GM21526 (cell line): ENCODE measurements around the gene ABHD5.
"Not testable (repeated sequence)": the region's sequence is repeated elsewhere in the genome, so short reads cannot be mapped to it uniquely, and the experiment has no call there.

Experiments
- ATAC-seq: cut with Tn5 transposase; IDR thresholded peaks from one replicate; pipeline ENCODE4 v1.9.1; 2021; ENCODE audit warnings: moderate library complexity; ENCODE audit not compliant: unreplicated experiment, low FRiP score

ABHD5 gene

DNA sequence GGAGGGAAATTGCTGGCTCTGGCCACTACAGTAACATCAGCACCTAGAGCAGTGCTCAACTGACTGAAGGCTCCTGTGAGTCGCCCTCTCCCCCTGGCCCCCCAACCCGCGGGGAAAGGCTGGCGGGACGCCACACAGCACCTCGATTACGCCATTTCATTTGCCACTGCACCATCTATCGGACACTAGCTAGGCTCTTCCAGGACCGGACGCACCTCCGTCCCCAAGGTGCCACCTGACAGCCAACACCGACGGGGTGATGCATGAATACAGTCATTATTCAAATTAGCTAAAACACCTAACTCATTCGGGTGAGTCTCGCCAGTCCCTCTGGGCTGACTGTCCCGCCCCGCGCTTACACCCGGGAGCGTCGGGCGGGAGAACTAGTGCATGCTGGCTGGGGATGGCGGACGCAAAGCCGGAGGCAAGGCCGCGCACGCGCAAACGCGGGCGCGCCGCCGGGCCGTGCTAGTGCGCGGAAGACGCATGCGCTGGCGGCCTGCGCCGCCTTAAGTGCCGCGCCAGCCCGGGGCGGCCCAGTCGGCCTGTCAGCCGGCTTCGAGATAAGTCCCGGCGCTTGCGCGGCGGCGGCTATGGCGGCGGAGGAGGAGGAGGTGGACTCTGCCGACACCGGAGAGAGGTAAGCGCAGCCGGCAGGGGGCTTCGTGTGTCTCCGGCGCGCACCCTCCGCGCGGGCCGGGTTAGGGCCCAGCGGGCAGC lies at the start of gene ABHD5:
TSS of gene ABHD5 (plus strand) at position 539 of the 720 bp plus-strand sequence. CDS start at position 594, 55 bp downstream.
- ATAC-seq: peak; percentile 85

- no peak for ATAC-seq
Measured at GRCh38 chr3:43641306-43642114, 49.2 kb upstream of the ABHD5 start.

DNA sequence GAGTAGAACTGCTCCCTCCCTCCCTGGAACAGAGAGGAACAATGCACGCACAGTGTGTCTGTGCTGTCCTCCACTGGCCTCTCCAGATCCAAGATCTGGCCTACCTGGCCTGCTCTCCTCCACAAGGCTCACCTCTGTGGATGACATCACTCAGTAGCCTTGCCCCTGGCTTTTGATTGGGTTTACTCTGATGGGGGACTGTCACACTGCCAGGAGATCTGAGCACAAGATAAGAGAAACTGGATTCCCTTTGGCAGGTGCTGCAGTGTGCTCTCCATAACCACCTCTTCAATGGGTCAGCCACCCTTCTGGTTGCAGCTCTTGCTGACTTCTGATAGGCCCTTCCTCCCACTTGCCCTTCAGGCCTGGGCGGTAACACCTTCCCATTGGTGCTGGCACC lies 46.3 kb upstream of the ABHD5 start:
- no peak for ATAC-seq

DNA sequence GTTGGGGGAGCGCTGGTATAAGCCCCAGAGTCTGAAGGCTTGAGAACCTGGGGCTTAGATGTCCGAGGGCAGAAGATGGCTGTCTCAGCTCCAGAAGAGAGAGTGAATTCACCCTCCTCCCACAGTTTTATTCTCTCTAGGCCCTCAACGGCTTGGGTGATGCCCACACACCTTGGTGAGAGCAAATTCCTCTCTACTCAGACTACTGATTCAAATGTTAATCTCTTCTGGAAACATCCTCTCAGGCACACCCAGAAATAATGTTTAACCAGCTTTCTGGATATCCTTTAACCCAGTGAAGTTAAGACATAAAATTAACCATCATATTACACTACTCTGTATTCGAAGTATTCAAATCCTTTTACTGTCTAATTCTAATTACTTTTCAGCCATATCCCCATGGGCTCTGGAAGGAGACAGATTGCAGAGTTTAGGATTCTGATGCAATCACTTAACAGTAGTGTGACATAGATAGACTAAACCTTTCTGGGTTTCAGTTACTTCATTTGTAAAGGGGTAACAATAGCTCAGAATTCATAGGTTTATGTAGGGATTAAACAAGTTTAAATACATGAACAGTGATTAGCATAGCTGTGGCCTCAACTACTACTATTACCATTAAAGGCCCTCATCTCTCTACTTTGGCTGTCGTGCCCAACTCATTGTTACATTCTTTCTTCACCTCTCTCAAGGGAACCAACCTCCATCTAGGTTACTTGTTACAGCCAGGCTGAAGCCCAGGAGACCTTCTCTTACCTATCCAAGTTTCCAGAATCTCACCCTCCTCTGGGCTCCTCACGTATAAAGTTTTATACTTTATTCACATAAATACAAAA lies 43.2 kb upstream of the ABHD5 start:
- no peak for ATAC-seq

DNA sequence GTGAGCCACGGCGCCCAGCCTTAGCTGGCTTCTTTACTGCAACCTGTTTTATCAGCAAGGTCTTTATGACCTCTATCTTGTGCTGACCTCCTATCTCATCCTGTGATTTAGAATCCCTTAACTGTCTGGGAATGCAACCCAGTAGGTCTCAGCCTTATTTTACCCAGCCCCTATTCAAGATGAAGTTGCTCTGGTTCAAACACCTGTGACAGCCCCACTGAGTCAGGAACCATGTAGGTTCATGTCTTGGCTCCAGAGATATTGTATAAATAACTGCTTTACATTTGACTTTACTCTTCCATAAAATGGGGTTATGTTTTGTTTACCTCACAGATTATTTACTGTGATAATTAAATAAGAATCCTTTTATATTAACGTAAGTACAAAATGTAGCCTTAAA lies 41.8 kb upstream of the ABHD5 start:
- no peak for ATAC-seq

DNA sequence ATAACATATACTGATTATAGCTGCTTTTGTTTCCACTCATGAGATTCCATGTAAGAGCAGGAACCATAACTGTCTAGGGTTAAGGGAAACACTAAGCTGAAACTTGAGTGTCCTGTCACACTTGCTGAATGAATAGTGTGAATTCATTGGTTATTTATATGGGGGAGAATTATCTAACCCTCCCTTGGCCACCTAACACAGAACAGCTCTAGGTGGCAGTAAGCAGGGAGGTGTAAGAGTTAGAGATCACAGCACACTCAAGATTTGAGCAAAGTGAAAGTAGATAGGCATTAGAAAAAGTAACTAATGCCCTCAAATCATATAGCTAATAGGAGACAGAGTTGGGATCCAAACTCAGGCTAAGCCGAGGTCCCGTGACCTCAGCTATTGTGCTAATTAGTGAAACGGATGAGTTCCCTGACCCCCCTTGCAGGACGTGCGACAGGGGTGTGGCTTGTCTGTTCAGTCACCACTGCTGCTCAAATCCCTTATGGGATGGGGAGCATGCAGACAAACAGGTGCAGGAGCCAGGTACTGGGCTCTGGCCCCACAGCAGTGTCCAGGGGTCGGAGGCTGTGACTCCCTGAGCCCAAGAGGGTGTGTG lies 41.3 kb upstream of the ABHD5 start:
- no peak for ATAC-seq

DNA sequence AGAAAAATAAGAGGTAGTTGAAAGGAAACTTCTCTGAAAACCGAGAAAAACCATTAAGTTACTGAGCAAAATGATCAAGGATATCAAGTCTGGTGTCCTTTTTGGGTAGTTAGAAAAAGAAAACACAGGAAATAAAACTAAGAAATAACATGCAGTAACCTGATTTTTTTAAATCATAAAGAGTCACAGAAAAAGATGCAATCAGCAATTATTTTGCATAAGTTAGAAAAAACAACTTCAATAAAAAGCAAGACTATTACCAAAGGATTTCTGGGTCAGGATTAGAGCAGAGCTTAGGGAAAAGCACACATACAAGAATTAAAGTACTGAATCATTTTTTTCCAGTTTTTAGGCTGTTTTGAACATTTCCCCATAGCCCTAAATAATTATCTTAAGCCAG lies 40.4 kb upstream of the ABHD5 start:
- ATAC-seq: no peak

GRCh38 chr3:43656390-43656789 lies 34.3 kb upstream of the ABHD5 start:
- ATAC-seq: not testable (repeated sequence)

DNA sequence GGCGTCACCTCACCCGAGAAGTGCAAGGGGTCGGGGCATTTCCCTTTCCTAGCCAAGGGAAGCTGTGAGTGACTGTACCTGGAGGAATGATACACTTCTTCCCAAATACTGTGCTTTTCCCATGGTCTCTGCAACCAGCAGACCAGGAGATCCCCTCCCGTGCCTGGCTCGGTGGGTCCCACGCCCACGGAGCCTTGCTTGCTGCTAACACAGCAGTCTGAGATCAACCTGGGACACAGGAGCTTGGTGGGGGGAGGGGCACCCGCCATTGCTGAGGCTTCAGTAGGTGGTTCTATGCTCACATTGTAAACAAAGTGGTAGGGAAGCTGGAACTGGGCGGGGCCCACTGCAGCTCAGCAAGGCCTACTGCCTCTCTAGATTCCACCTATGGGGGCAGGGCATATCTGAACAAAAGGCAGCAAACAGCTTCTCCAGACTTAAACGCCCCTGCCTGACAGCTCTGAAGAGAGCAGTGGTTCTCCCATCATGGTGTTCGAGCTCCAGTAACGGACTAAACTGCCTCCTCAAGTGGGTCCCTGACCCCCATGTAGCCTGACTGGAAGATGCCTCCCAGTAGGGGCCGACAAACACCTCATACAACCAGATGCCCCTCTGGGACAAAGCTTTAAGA lies 31.4 kb upstream of the ABHD5 start:
- ATAC-seq: no peak

DNA sequence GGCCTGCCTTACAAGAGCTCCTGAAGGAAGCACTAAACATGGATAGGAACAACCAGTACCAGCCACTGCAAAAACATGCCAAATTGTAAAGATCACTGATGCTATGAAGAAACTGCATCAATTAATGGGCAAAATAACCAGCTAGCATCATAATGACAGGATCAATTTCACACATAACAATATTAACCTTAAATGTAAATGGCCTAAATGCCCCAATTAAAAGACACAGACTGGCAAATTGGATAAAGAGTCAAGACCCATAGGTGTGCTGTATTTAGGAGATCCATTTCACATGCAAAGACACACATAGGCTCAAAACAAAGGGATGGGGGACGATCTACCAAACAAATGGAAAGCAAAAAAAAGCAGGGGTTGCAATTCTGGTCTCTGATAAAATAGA lies 29.4 kb upstream of the ABHD5 start:
- ATAC-seq: not testable (repeated sequence)

GRCh38 chr3:43665011-43665410 lies 25.7 kb upstream of the ABHD5 start:
- ATAC-seq: not testable (repeated sequence)

- ATAC-seq: no peak
Measured at GRCh38 chr3:43670635-43671522, 19.9 kb upstream of the ABHD5 start.

- no peak for ATAC-seq
Measured at GRCh38 chr3:43674345-43675085, 16.2 kb upstream of the ABHD5 start.

DNA sequence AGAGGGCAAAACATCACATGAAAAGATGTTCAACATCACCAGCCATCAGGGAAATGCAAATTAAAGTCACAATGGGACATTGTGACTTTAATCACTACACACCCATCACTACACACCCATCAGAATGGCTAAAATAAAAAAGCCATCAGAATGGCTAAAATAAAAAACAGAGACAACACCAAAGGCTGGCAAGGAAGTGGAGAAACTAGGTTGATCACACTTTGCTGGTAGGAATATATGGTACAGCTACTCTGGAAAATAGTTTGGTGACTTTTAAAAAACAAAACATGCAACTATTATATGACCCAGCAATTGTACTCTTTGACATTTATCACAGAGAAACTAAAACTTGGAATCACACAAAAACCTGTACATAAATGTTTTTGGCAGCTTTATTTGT lies 15.1 kb upstream of the ABHD5 start:
- no peak for ATAC-seq

DNA sequence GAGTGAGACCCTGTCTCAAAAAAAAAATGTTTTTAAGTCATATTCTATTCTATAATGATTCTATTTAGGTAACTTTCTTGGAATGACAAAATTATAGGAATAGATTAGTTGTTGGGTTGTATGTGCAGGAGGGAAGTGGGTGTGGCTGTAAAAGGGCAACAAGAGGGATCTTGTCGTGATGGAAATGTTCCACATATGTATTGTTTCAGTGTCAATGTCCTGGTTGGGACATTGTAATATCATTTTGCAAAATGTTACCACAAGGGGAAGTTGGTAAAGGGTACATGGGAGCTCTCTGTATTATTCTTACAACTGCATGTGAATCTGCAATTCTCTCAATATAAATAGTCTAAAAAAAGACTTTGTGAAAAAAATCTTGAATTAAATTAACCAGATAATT lies 14.3 kb upstream of the ABHD5 start:
- ATAC-seq: no peak

DNA sequence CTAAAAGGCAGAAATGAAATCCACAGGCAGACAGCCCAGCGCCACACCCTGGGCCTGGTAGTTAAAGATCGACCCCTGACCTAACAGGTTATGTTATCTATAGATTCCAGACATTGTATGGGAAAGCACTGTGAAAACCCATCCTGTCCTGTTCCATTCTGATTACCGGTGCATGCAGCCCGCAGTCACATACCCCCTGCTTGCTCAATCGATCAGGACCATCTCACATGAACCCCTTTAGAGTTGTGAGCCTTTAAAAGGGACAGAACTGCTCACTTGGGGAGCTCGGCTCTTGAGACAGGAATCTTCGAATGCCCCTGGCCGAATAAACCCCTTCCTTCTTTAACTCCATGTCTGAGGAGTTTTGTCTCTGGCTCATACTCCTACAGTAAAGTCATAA lies 12.4 kb upstream of the ABHD5 start:
- ATAC-seq: not testable (repeated sequence)

- ATAC-seq: not testable (repeated sequence)
Measured at GRCh38 chr3:43678887-43679449, 11.8 kb upstream of the ABHD5 start.

GRCh38 chr3:43680857-43681256 lies 9.9 kb upstream of the ABHD5 start:
- not testable (repeated sequence) for ATAC-seq
